ENCODE data around the gene PMFBP1.

DNA sequence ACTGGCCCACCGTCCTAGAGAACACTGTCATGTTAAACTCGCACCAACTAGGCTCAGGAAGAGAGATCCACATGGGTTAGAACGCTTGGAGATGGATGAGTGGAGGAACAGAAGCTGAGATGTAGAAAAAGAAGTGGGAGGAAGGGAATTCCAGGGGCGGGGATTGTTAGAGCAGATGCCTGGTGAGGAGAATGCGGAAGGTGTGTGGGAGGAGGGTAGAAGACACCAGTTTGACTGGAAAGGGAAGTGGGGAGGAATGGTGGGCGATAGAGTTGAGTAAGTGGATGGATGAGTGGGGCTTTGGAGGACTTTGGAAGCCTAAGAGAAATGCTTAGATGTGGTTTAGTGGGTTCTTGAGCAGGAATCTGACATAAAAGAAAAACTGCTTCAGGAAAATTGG, 40.9 kb downstream of the PMFBP1 start:
- no peak for TF ChIP-seq CTCF (IDR thresholded peaks at IDR 0.05)
- no peak for TF ChIP-seq POLR2A (IDR thresholded peaks at IDR 0.05)

All from tibial nerve (tissue), 3 donors.